Mesenchymal stem cell (in vitro differentiated cells and primary cell): ENCODE measurements around the gene LMO1.

ENCODE experiments used
- DNase-seq: peaks from one replicate; pipeline ENCODE4 v3.0.0-alpha.2; 2013
- H2AFZ ChIP-seq: one replicate; pipeline ENCODE4 v1.6.1; 2013; ENCODE audit warnings: low read depth, mild to moderate bottlenecking, control low read depth, inconsistent platforms, low read length, moderate library complexity
- H2AK5ac ChIP-seq: 2 replicates; pipeline ENCODE4 v1.6.1; 2013; ENCODE audit warnings: low read length, moderate library complexity, mild to moderate bottlenecking, inconsistent platforms; ENCODE audit not compliant: severe bottlenecking
- H2BK120ac ChIP-seq: one replicate; pipeline ENCODE4 v1.6.1; 2013; ENCODE audit warnings: low read depth, mild to moderate bottlenecking, inconsistent platforms, low read length, moderate library complexity
- H2BK12ac ChIP-seq, 2 experiments: one replicate each; pipeline ENCODE4 v1.6.1; 2013; ENCODE audit warnings: inconsistent platforms in 2 of 2, low read length in 2 of 2, mild to moderate bottlenecking in 2 of 2, moderate library complexity in 2 of 2, control low read depth in 1 of 2
- H2BK15ac ChIP-seq: one replicate; pipeline ENCODE4 v1.6.1; 2013; ENCODE audit warnings: mild to moderate bottlenecking, low read depth, inconsistent platforms; ENCODE audit not compliant: poor library complexity, severe bottlenecking
- H2BK5ac ChIP-seq: 2 replicates; pipeline ENCODE4 v1.6.1; 2013; ENCODE audit warnings: low read depth, mild to moderate bottlenecking, low read length, control low read depth, inconsistent platforms; ENCODE audit not compliant: poor library complexity, severe bottlenecking
- H3K14ac ChIP-seq, 2 experiments: one replicate each; pipeline ENCODE4 v1.6.1; 2013; ENCODE audit warnings: inconsistent platforms in 2 of 2, low read length in 2 of 2, control low read depth in 1 of 2, mild to moderate bottlenecking in 1 of 2, moderate library complexity in 1 of 2
- H3K18ac ChIP-seq, 2 experiments: one replicate each; pipeline ENCODE4 v1.6.1; 2013; ENCODE audit warnings: inconsistent platforms in 2 of 2, low read length in 2 of 2, control low read depth in 1 of 2, low read depth in 1 of 2, mild to moderate bottlenecking in 1 of 2
- H3K23ac ChIP-seq, 2 experiments: one replicate each; pipeline ENCODE4 v1.6.1; 2013; ENCODE audit warnings: inconsistent platforms in 2 of 2, low read length in 2 of 2, mild to moderate bottlenecking in 2 of 2, moderate library complexity in 2 of 2, control low read depth in 1 of 2
- H3K27ac ChIP-seq: 2 replicates; pipeline ENCODE4 v1.5.1; 2013; ENCODE audit warnings: mild to moderate bottlenecking, moderate library complexity, low read length, control low read depth, inconsistent platforms; ENCODE audit not compliant: poor library complexity, severe bottlenecking
- H3K27me3 ChIP-seq, 2 experiments: 2 replicates each; pipeline versions ENCODE4 v1.6.1 to v1.7.0; 2013; ENCODE audit warnings: low read length in 2 of 2, mild to moderate bottlenecking in 2 of 2, moderate library complexity in 2 of 2, control low read depth in 1 of 2, inconsistent platforms in 1 of 2; ENCODE audit not compliant: control insufficient read depth in 1 of 2, insufficient read depth in 1 of 2
- H3K36me3 ChIP-seq, 2 experiments: 2 replicates each; pipeline versions ENCODE4 v1.6.1 to v1.7.0; 2013; ENCODE audit warnings: low read length in 2 of 2, control low read depth in 1 of 2, inconsistent platforms in 1 of 2, low read depth in 1 of 2, mild to moderate bottlenecking in 1 of 2; ENCODE audit not compliant: insufficient read depth in 2 of 2, control insufficient read depth in 1 of 2
- H3K4ac ChIP-seq, 2 experiments: one replicate each; pipeline ENCODE4 v1.6.1; 2013; ENCODE audit warnings: inconsistent platforms in 2 of 2, low read length in 2 of 2, mild to moderate bottlenecking in 2 of 2, moderate library complexity in 2 of 2, control low read depth in 1 of 2, low read depth in 1 of 2
- H3K4me1 ChIP-seq: 2 replicates; pipeline ENCODE4 v1.6.1; 2013; ENCODE audit warnings: low read depth, low read length, control low read depth; ENCODE audit not compliant: control insufficient read depth, insufficient read depth
- H3K4me2 ChIP-seq: 2 replicates; pipeline ENCODE4 v1.6.1; 2013; ENCODE audit warnings: low read length, mild to moderate bottlenecking, inconsistent platforms; ENCODE audit not compliant: poor library complexity, severe bottlenecking
- H3K4me3 ChIP-seq, 2 experiments: 2 replicates each; pipeline versions ENCODE4 v1.5.1 to v1.7.0; 2013; ENCODE audit warnings: low read length in 2 of 2, mild to moderate bottlenecking in 2 of 2, control low read depth in 1 of 2, low read depth in 1 of 2; ENCODE audit not compliant: insufficient read depth in 1 of 2
- H3K79me1 ChIP-seq: replicated peaks from 2 replicates; pipeline ENCODE4 v1.6.1; 2013; ENCODE audit warnings: mild to moderate bottlenecking, control low read depth, low read length, inconsistent platforms; ENCODE audit not compliant: poor library complexity, severe bottlenecking
- H3K9ac ChIP-seq: 2 replicates; pipeline ENCODE4 v1.7.0; 2013; ENCODE audit warnings: mild to moderate bottlenecking, low read length, moderate library complexity
- H3K9me3 ChIP-seq: 2 replicates; pipeline ENCODE4 v1.7.0; 2013; ENCODE audit warnings: mild to moderate bottlenecking, low read length; ENCODE audit not compliant: control insufficient read depth
- H4K8ac ChIP-seq: one replicate; pipeline ENCODE4 v1.6.1; 2013; ENCODE audit warnings: inconsistent platforms, mild to moderate bottlenecking, low read length, moderate library complexity
- H4K91ac ChIP-seq: one replicate; pipeline ENCODE4 v1.6.1; 2013; ENCODE audit warnings: mild to moderate bottlenecking, low read length, inconsistent platforms
- WGBS: methylation state at CpG from one replicate; pipeline ENCODE4 v1.1.7; 2013; ENCODE audit warnings: mixed read lengths; 5-methylcytosine and 5-hydroxymethylcytosine counted together

LMO1 gene

DNA sequence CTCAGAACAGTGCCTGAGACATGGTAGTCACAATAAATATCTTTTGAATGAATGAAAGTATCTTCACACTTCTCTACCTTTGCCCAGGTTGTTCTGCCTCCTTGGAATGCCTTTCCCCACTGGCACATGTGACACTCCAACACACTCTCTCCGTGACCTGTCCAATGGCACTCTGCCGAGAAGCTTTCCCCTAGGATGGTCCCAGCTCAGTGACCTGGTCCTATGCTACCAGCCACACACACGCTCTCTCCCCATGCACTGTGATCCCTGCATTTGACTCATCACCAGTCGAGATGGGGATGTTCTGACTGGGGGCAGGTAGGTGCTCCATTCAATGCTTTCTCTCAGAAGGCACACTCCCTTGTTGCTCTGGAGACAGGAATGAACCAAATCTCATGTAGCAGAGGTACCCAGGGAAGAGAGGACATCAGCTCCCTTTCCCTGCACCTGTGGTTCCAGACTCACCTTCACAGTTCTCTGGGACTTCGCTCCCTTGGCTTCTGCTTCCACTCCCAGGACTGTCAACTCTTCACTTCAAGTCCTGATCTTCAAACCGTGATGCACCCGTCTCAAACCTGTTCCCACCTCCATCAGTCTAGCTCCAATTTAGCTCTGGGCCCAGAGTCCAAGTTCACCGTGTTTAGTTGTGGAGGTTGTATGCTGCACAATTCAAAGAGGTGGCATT, 30.7 kb upstream of the LMO1 start:
- H3K4me2 ChIP-seq = no peak overlapping the region
- H3K4me3 ChIP-seq = no peak overlapping the region
- H4K91ac ChIP-seq = no peak overlapping the region
- no peak overlapping the region for H2AK5ac ChIP-seq
- H3K27ac ChIP-seq = no peak overlapping the region
- no peaks in the 10 kb centered on the region for H3K36me3 ChIP-seq
- DNase-seq = no peak
- no peaks in the 10 kb centered on the region for H3K79me1 ChIP-seq
- H3K14ac ChIP-seq = no peak overlapping the region
- peaks cover 30 to 51% of the 10 kb centered on the region in 2 experiments for H3K27me3 ChIP-seq
- no peak overlapping the region for H4K8ac ChIP-seq
- H2BK120ac ChIP-seq = no peak overlapping the region
- no peak overlapping the region for H3K4ac ChIP-seq
- H3K9ac ChIP-seq = no peak overlapping the region
- no peak overlapping the region for H2AFZ ChIP-seq
- H3K9me3 ChIP-seq = no peaks in the 10 kb centered on the region
- H3K23ac ChIP-seq = no peak overlapping the region
- H2BK15ac ChIP-seq = no peak overlapping the region
- WGBS = 70% methylated on average over 7 of the region's 8 CpGs
- no peak overlapping the region for H2BK5ac ChIP-seq
- no peak overlapping the region for H3K18ac ChIP-seq
- no peak overlapping the region for H2BK12ac ChIP-seq
- peaks cover 3% of the 10 kb centered on the region for H3K4me1 ChIP-seq

DNA sequence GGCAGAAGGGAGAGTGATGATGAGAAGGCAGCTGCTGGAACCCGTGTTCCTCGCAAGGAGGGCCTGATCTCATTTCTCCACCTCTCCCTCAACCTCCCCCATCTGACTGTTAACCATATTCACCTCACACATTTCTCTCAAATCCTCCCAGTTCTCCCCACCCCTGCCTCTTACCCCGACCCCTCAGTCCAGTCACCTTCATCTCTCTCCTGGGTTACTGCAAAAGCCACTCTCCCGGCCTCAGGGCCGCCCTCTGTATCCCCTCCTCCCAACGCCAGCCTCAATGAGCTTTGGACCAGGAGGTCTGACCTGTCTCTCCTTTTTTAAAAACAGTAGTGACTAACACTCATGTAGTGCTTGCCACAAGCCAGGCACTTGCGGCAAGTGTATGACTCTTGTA, 29.5 kb upstream of the LMO1 start:
- peaks cover 36 to 48% of the 10 kb centered on the region in 2 experiments for H3K27me3 ChIP-seq
- H3K18ac ChIP-seq = no peak overlapping the region
- no peaks in the 10 kb centered on the region for H3K79me1 ChIP-seq
- H3K9ac ChIP-seq = no peak overlapping the region
- no peak overlapping the region for H3K4ac ChIP-seq
- no peak overlapping the region for H3K23ac ChIP-seq
- no peak overlapping the region for H2AFZ ChIP-seq
- H3K14ac ChIP-seq = no peak overlapping the region
- no peak overlapping the region for H2BK120ac ChIP-seq
- DNase-seq = no peak
- H2BK15ac ChIP-seq = no peak overlapping the region
- H2BK5ac ChIP-seq = no peak overlapping the region
- no peak overlapping the region for H3K4me2 ChIP-seq
- no peak overlapping the region for H3K27ac ChIP-seq
- no peaks in the 10 kb centered on the region for H3K36me3 ChIP-seq
- H4K91ac ChIP-seq = no peak overlapping the region
- no peak overlapping the region for H2BK12ac ChIP-seq
- 84% methylated on average over 7 of the region's 7 CpGs for WGBS
- H3K4me3 ChIP-seq = no peak overlapping the region
- no peak overlapping the region for H4K8ac ChIP-seq
- H3K9me3 ChIP-seq = no peaks in the 10 kb centered on the region
- peaks cover 3% of the 10 kb centered on the region for H3K4me1 ChIP-seq
- no peak overlapping the region for H2AK5ac ChIP-seq

- no peak overlapping the region for H3K4ac ChIP-seq
- no peak overlapping the region for H3K4me3 ChIP-seq
- no peak overlapping the region for H2BK12ac ChIP-seq
- no peak overlapping the region for H3K9ac ChIP-seq
- H4K8ac ChIP-seq = no peak overlapping the region
- WGBS = 92% methylated on average over 10 of the region's 10 CpGs
- H3K79me1 ChIP-seq = no peaks in the 10 kb centered on the region
- no peak overlapping the region for H2BK15ac ChIP-seq
- H3K27ac ChIP-seq = no peak overlapping the region
- H3K27me3 ChIP-seq = peaks cover 37 to 45% of the 10 kb centered on the region in 2 experiments
- H4K91ac ChIP-seq = no peak overlapping the region
- no peak for DNase-seq
- no peak overlapping the region for H2BK5ac ChIP-seq
- H3K36me3 ChIP-seq = no peaks in the 10 kb centered on the region
- H2AFZ ChIP-seq = no peak overlapping the region
- peaks cover 3% of the 10 kb centered on the region for H3K4me1 ChIP-seq
- no peak overlapping the region for H3K14ac ChIP-seq
- H2AK5ac ChIP-seq = no peak overlapping the region
- H3K18ac ChIP-seq = no peak overlapping the region
- H3K9me3 ChIP-seq = no peaks in the 10 kb centered on the region
- H2BK120ac ChIP-seq = no peak overlapping the region
- no peak overlapping the region for H3K23ac ChIP-seq
- H3K4me2 ChIP-seq = no peak overlapping the region
These were observed 28.7 kb upstream of the LMO1 start for GRCh38 chr11:8292351-8292750.

DNA sequence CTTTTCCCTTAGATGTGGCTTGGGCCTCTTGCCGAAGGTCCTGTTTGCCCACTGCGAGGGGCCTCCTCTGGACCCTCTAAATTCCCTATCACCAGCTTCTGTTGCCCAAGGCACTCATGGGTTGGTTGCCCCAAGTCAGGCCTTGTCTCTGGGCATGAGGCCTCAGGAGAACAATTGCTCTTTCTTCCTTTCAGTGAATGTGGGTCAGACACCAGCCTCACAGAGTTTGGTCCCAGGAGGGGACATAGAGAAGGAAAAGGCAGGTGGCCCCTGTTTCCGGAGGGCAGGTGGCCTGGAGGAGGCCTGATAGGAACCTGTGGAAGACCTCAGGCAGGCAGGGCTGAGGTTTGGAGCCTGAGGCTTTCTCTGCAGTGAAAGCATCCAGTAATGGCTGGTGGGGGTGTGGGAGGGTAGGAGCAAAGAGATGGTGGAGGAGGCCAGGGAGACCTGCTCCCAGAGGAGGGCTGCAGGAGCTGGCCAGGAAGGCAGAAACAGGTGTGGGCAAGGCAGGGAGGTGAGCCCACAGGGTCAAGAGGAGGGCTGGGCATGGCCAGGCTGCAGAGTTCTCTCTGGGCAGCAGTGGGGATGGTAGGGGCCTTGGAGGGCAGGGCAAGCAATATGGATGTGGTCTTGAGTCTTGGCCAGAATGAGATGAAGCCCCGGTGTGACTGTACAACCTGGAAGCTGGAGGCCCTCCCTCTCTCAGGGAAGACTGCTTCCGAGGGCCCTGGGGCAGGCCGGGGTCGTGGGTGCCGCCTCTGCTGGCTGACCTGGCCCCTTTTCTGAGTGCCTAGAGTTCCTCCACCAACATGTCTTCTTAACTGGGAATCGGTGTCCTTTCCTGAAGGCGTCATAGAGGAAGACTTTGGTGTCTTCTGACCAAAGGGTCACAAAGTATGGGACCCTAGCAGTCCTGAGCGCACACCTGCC, 28.0 kb upstream of the LMO1 start:
- DNase-seq = no peak
- Histone ChIP-seq H3K27me3 (peaks cover 37 to 38% of the 10 kb centered on the region in 2 experiments), H3K4me3 (no peak overlapping the region), H3K4me2 (no peak overlapping the region), H3K36me3 (no peaks in the 10 kb centered on the region), H2AFZ (no peak overlapping the region), H3K4ac (no peak overlapping the region), H2BK15ac (no peak overlapping the region), H4K91ac (no peak overlapping the region), H3K27ac (no peak overlapping the region), H3K9me3 (no peaks in the 10 kb centered on the region), H4K8ac (no peak overlapping the region), H3K9ac (no peak overlapping the region), H2AK5ac (no peak overlapping the region), H3K14ac (no peak overlapping the region), H2BK5ac (no peak overlapping the region), H2BK120ac (no peak overlapping the region), H3K79me1 (no peaks in the 10 kb centered on the region), H3K4me1 (no peaks in the 10 kb centered on the region), H3K23ac (no peak overlapping the region), H3K18ac (no peak overlapping the region), H2BK12ac (no peak overlapping the region)
- 77% methylated on average over 11 of the region's 11 CpGs for WGBS
